Measurements from ENCODE around the gene DLG3. TPM values are rescaled to one million over a fixed set of nuclear protein-coding genes. Genes with fewer than 3 reads are reported as not detected.

DLG3 gene
- total and polyA plus RNA-seq, 2 of the 8 experiments (the other 6 are each of a cell fraction or from before 2014, with no cell fraction given), result 29.2 to 63.8 TPM

GRCh38 chrX:70434352-70434866 lies 10.2 kb upstream of the DLG3 start:
- H2AFZ ChIP-seq (ENCODE audit: low read length), result peak overlapping the region; percentile 97; the same call in 1 of the 2 replicates
- peak overlapping the region; percentile 42 to 76 (median 62); a peak in 6 of 7 replicates for H3K9ac ChIP-seq (replicated peaks in 1 of 4; ENCODE audit: extremely low read depth in 1 of 4, low read depth in 3 of 4, low read length in 3 of 4)
- H4K91ac ChIP-seq (replicated peaks; ENCODE audit: insufficient read length, low read length), result no peak overlapping the region
- no peak overlapping the region for H4K8ac ChIP-seq (ENCODE audit: extremely low read depth, insufficient read depth, low read length)
- no peaks in the 10 kb centered on the region for H3K79me2 ChIP-seq (ENCODE audit: control insufficient read depth in 1 of 2, insufficient read depth in 2 of 2, low read length in 2 of 2)
- H3K4ac ChIP-seq (replicated peaks; ENCODE audit: insufficient read length, low read depth, low read length), result no peak overlapping the region
- H3K79me1 ChIP-seq (ENCODE audit: low read depth, low read length), result no peaks in the 10 kb centered on the region
- H3K14ac ChIP-seq (ENCODE audit: insufficient read length), result no peak overlapping the region
- ChIA-PET POLR2A (ENCODE audit: partially characterized antibody) (interaction anchor here (1.2 to 5.3 kb wide), 6 partner anchors 8 to 21 kb away, joined by 3 to 52 read pairs (median 8); partner anchors contain the start of genes DLG3 and GDPD2), CTCF (ENCODE audit: partially characterized antibody) (interaction anchor here (0.9 to 4.2 kb wide), 6 partner anchors 10 to 45 kb away, joined by 4 to 43 read pairs (median 7); partner anchors contain the start of genes DLG3 and GDPD2)
- H3K9me3 ChIP-seq (ENCODE audit: insufficient read depth in 2 of 2, low read depth in 1 of 2, low read length in 1 of 2), result no peaks in the 10 kb centered on the region
- H3K27ac ChIP-seq (ENCODE audit: low read depth, low read length), result peak overlapping the region; percentile 84
- peak; percentile 50 to 73 for DNase-seq (ENCODE audit: low read depth in 1 of 2, low spot score in 2 of 2)
- H3K4me1 ChIP-seq (replicated peaks in 1 of 4; ENCODE audit: control insufficient read depth in 3 of 4, insufficient read depth in 4 of 4, low read length in 3 of 4), result peaks cover 0 to 6% (median 1%) of the 10 kb centered on the region in 4 experiments; a peak in 4 of 7 replicates
- WGBS, 2 experiments (ENCODE audit: extremely low coverage in 1 of 2, insufficient coverage in 1 of 2, insufficient read length in 1 of 2, insufficient replicate concordance in 2 of 2, low coverage in 1 of 2, low lambda C conversion rate in 2 of 2, missing lambda C conversion rate in 1 of 2), result no CpG with 5 or more reads among the region's 45 CpGs
- H2AK5ac ChIP-seq (ENCODE audit: low read depth, low read length), result no peak overlapping the region
- no peak overlapping the region for H2BK15ac ChIP-seq (ENCODE audit: low read length)
- no peak overlapping the region for H3K23ac ChIP-seq (ENCODE audit: insufficient read length)
- H3K23me2 ChIP-seq (ENCODE audit: low read depth, low read length), result no peaks in the 10 kb centered on the region; the same call in 1 of the 2 replicates
- peak overlapping the region; percentile 44 to 88 (median 76) for H3K4me3 ChIP-seq (ENCODE audit: extremely low read depth in 1 of 4, insufficient read depth in 2 of 4, low read depth in 3 of 4, low read length in 4 of 4)
- H3K18ac ChIP-seq (ENCODE audit: extremely low read depth, low read length), result no peak overlapping the region; the same call in 1 of the 2 replicates
- H4K20me1 ChIP-seq (replicated peaks in 1 of 2; ENCODE audit: control insufficient read depth in 1 of 2, insufficient read depth in 2 of 2, low read length in 2 of 2), result no peaks in the 10 kb centered on the region
- no peak overlapping the region for H2BK12ac ChIP-seq (ENCODE audit: low read depth, low read length)
- no peaks in the 10 kb centered on the region for H3K27me3 ChIP-seq (replicated peaks in 1 of 4; ENCODE audit: control insufficient read depth in 3 of 4, extremely low read depth in 1 of 4, insufficient read depth in 3 of 4, low read length in 3 of 4)
- H2BK5ac ChIP-seq (ENCODE audit: low read depth, low read length), result 0 out of 2 replicates have a peak overlapping the region, but pooled peaks have one; percentile 52
- no peak overlapping the region for H4K5ac ChIP-seq (ENCODE audit: insufficient read length, low read depth, low read length)
- H2BK20ac ChIP-seq (ENCODE audit: low read length), result no peak overlapping the region
- H3K4me2 ChIP-seq (ENCODE audit: insufficient read depth in 1 of 2, low read depth in 2 of 2, low read length in 2 of 2), result peak overlapping the region; percentile 15 to 82
- H3K56ac ChIP-seq (replicated peaks; ENCODE audit: insufficient read length, low read depth, low read length), result no peak overlapping the region
- peaks cover 4 to 20% (median 13%) of the 10 kb centered on the region in 4 experiments for H3K36me3 ChIP-seq (ENCODE audit: control insufficient read depth in 2 of 4, insufficient read depth in 4 of 4, low read length in 3 of 4)
- H2BK120ac ChIP-seq (replicated peaks; ENCODE audit: low read depth, low read length), result no peak overlapping the region
- FAIRE-seq, result no peak
- no peak for TF ChIP-seq SUZ12 (IDR thresholded peaks at IDR 0.05; ENCODE audit: low read length)
- TF ChIP-seq POLR2AphosphoS5 (IDR thresholded peaks at IDR 0.05; ENCODE audit: low read depth, low read length), result no peak; the same call in 1 of the 2 replicates
- no peak for TF ChIP-seq SRF (IDR thresholded peaks at IDR 0.05; ENCODE audit: low read depth, low read length)
- no peak for TF ChIP-seq CBX8 (IDR thresholded peaks at IDR 0.05; ENCODE audit: borderline replicate concordance, low read depth, low read length)
- TF ChIP-seq CBX5 (IDR thresholded peaks at IDR 0.05; ENCODE audit: low read depth, low read length), result no peak
- no peak for TF ChIP-seq NRF1 (IDR thresholded peaks at IDR 0.05; ENCODE audit: low read depth, low read length)
- TF ChIP-seq MAX (IDR thresholded peaks at IDR 0.05), result peak; percentile 65
- 0 out of 2 replicates have a peak, but pooled peaks have one; percentile 16 for TF ChIP-seq CREB1 (IDR thresholded peaks at IDR 0.05)
- TF ChIP-seq KDM5A (IDR thresholded peaks at IDR 0.05; ENCODE audit: low read length), result no peak
- no peak for TF ChIP-seq RXRA (IDR thresholded peaks at IDR 0.05; ENCODE audit: insufficient read depth, low read depth, low read length)
- no peak for TF ChIP-seq FOSL1 (IDR thresholded peaks at IDR 0.05; ENCODE audit: insufficient read depth, low read depth, low read length)
- TF ChIP-seq POU5F1 (IDR thresholded peaks at IDR 0.05; ENCODE audit: low read depth, low read length), result no peak
- TF ChIP-seq CTBP2 (IDR thresholded peaks at IDR 0.05; ENCODE audit: borderline replicate concordance, insufficient read depth, insufficient read length, low read length), result no peak
